ENCODE measurements around the gene GTF2F2. TPM values are rescaled to one million over a fixed set of nuclear protein-coding genes. Genes with fewer than 3 reads are reported as not detected.

Gene GTF2F2
- total RNA-seq, 1 donor from 2014 or later = 26.0 TPM

DNA sequence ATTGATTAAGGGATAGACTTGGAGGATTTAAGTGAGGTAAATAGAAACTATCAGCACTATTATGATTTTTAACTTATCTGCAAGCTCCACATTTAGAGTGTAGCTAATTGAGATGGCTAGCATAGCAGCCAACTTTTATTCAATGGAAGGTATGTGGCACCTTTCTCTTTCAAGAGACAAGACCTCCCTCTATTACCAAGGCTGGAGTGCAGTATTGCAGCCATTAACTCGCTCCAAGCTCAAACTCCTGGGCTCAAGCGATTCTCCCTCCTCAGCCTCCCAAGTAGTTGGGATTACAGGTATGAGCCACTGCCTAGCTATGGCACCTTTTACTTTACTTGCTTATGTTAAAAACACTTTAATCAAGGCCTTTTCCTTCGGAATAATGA lies 212.5 kb downstream of the GTF2F2 start:
- no peak for DNase-seq (ENCODE audit: low spot score)

- DNase-seq (ENCODE audit: low spot score) = no peak
Measured at GRCh38 chr13:45333251-45333976, 213.1 kb downstream of the GTF2F2 start.

Other genes starting within 250 kb of the GTF2F2 start
- 7.0 TPM for gene NUFIP1, start 131.0 kb upstream of the GTF2F2 start, total RNA-seq (ENCODE audit: insufficient read depth, low replicate concordance)
- 38.8 TPM for gene GPALPP1, start 131.0 kb upstream of the GTF2F2 start, total RNA-seq (ENCODE audit: insufficient read depth, low replicate concordance)
- 4.6 TPM for gene KCTD4, start 80.5 kb downstream of the GTF2F2 start, total RNA-seq (ENCODE audit: insufficient read depth, low replicate concordance)
- gene TPT1, start 220.7 kb downstream of the GTF2F2 start, total RNA-seq (ENCODE audit: insufficient read depth, low replicate concordance) = 6,277 TPM

Data from umbilical cord (tissue), 2 donors.